Hepatocyte (in vitro differentiated cells): ENCODE data around the gene TEX29. TPM values are rescaled to one million over a fixed set of nuclear protein-coding genes. Genes with fewer than 3 reads are reported as not detected.
A peak's percentile ranks its signal among the peaks of the same experiment; 100 is the strongest.

Source experiments
- DNase-seq: peaks from one replicate; pipeline ENCODE4 v3.0.0-alpha.2; 2016; ENCODE audit warnings: low spot score
- H2AFZ ChIP-seq: fragments of 200-600 bp; sonication (generic); 2 replicates; pipeline ENCODE4 v1.6.0; 2016; ENCODE audit warnings: antibody characterized with exemption, mild to moderate bottlenecking
- H3K27ac ChIP-seq: fragments of 200-600 bp; sonication (generic); 2 replicates; pipeline ENCODE4 v1.5.1; 2016; ENCODE audit warnings: mild to moderate bottlenecking
- H3K27me3 ChIP-seq: fragments of 200-600 bp; sonication (generic); 2 replicates; pipeline ENCODE4 v1.6.1; 2016
- H3K36me3 ChIP-seq: fragments of 200-600 bp; sonication (generic); replicated peaks from 2 replicates; pipeline ENCODE4 v1.5.1; 2016; ENCODE audit warnings: low read depth; ENCODE audit not compliant: insufficient read depth
- H3K4me1 ChIP-seq: fragments of 200-600 bp; sonication (generic); 2 replicates; pipeline ENCODE4 v1.5.1; 2016; ENCODE audit warnings: mild to moderate bottlenecking, moderate library complexity; ENCODE audit not compliant: insufficient read depth
- H3K4me2 ChIP-seq: fragments of 200-600 bp; sonication (generic); 2 replicates; pipeline ENCODE4 v1.6.0; 2016
- H3K4me3 ChIP-seq: fragments of 200-600 bp; sonication (generic); 2 replicates; pipeline ENCODE4 v1.5.1; 2016; ENCODE audit warnings: mild to moderate bottlenecking
- H3K79me2 ChIP-seq: fragments of 200-600 bp; sonication (generic); 2 replicates; pipeline ENCODE4 v1.6.0; 2017; ENCODE audit warnings: mild to moderate bottlenecking
- H3K9me2 ChIP-seq: fragments of 200-600 bp; sonication (generic); replicated peaks from 2 replicates; pipeline ENCODE4 v1.6.0; 2017; ENCODE audit warnings: mild to moderate bottlenecking; ENCODE audit not compliant: insufficient read depth
- H3K9me3 ChIP-seq: fragments of 200-600 bp; sonication (generic); 2 replicates; pipeline ENCODE4 v1.5.1; 2016; ENCODE audit warnings: low read depth, mild to moderate bottlenecking
- H4K20me1 ChIP-seq: fragments of 200-600 bp; sonication (generic); 2 replicates; pipeline ENCODE4 v1.6.0; 2016; ENCODE audit warnings: mild to moderate bottlenecking; ENCODE audit not compliant: insufficient read depth, poor library complexity, severe bottlenecking
- CTCF ChIP-seq: fragments of 200-600 bp; sonication (generic); IDR thresholded peaks from 2 replicates; pipeline ENCODE4 v1.5.1; 2016; ENCODE audit warnings: antibody characterized with exemption, mild to moderate bottlenecking; ENCODE audit not compliant: poor library complexity
- EZH2 ChIP-seq: fragments of 200-600 bp; sonication (generic); IDR thresholded peaks from 2 replicates; pipeline ENCODE4 v1.6.1; 2016; ENCODE audit warnings: antibody characterized with exemption, mild to moderate bottlenecking, borderline replicate concordance
- EZH2phosphoT487 ChIP-seq: fragments of 200-600 bp; sonication (generic); IDR thresholded peaks from one replicate; pipeline ENCODE4 v1.6.1; 2018; ENCODE audit warnings: antibody characterized with exemption, mild to moderate bottlenecking, low read depth, moderate library complexity; ENCODE audit not compliant: unreplicated experiment, severe bottlenecking
- WGBS: methylation state at CpG from one replicate; pipeline ENCODE4 v1.1.6; 2016; ENCODE audit warnings: low lambda C conversion rate; ENCODE audit errors: missing lambda C conversion rate; 5-methylcytosine and 5-hydroxymethylcytosine counted together
- polyA plus RNA-seq: library from polyadenylated mRNA; unstranded; fragments of >200 nt; fragmentation: Nextera tagmentation; extraction: Ambion mirVana; gene quantifications from 2 replicates; pipeline ENCODE4 v1.2.1, GENCODE V29; 2016
- total RNA-seq: library from RNA; depleted of rRNA; stranded (reverse); fragments of >200 nt; gene quantifications from 2 replicates; pipeline ENCODE4 v1.2.3, GENCODE V29; 2014

The TEX29 gene
- total and polyA plus RNA-seq, 2 experiments from 2014 or later = 0.83 to 1.8 TPM

- Histone ChIP-seq H3K36me3 (no peaks in the 10 kb centered on the region), H4K20me1 (no peaks in the 10 kb centered on the region), H3K9me2 (no peaks in the 10 kb centered on the region), H3K4me2 (no peak overlapping the region), H3K27me3 (no peaks in the 10 kb centered on the region), H3K4me3 (no peak overlapping the region), H3K27ac (no peak overlapping the region), H3K4me1 (no peaks in the 10 kb centered on the region), H3K79me2 (no peaks in the 10 kb centered on the region), H2AFZ (no peak overlapping the region), H3K9me3 (no peaks in the 10 kb centered on the region)
- DNase-seq = no peak
- 83% methylated on average over 7 of the region's 7 CpGs for WGBS
- TF ChIP-seq CTCF = no peak
- TF ChIP-seq EZH2 = no peak
- TF ChIP-seq EZH2phosphoT487 = no peak
These were observed 34.3 kb downstream of the TEX29 start for GRCh38 chr13:111354789-111355188.

GRCh38 chr13:111356795-111357194 is 36.4 kb downstream of the TEX29 start:
- H3K4me2 ChIP-seq = no peak overlapping the region
- no peak overlapping the region for H2AFZ ChIP-seq
- H3K9me2 ChIP-seq = no peaks in the 10 kb centered on the region
- no peaks in the 10 kb centered on the region for H3K36me3 ChIP-seq
- no peaks in the 10 kb centered on the region for H4K20me1 ChIP-seq
- WGBS = 93% methylated on average over 4 of the region's 4 CpGs
- H3K27ac ChIP-seq = no peak overlapping the region
- DNase-seq = no peak
- no peaks in the 10 kb centered on the region for H3K4me1 ChIP-seq
- H3K27me3 ChIP-seq = no peaks in the 10 kb centered on the region
- H3K9me3 ChIP-seq = no peaks in the 10 kb centered on the region
- H3K79me2 ChIP-seq = no peaks in the 10 kb centered on the region
- no peak overlapping the region for H3K4me3 ChIP-seq
- TF ChIP-seq EZH2 (no peak), EZH2phosphoT487 (no peak), CTCF (no peak)

DNA sequence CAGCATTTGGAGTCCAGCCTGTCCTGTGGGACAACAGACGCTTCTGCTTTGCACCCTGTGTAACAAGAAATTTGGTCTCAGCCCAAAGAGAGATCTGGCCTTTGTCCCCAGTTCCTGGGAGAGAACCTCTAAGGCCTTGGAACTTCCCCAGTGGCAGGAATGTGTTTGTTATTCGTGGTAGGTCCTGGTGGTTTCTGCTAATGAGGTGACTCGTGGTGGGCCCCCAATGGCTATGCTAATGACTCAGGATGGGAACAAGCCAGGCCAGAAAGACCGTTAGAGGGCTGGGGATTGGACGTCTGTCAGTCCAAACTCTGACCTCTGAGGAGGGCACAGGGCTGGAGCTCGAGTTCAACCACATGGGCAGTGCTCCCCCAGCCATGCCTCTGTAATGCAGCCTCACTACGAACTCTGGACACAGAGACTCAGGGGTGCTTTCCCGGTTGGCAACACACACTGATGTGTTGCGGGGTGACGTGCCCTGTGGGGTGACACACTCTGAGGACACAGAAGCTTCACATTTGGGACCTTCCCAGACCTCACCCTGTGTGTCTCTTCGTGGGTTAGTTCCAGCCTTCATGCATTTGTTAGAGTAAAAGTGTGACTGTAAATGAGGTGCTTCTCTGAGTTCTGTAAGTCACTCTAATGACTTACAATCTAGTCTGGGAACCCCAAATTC is 38.9 kb downstream of the TEX29 start:
- Histone ChIP-seq H2AFZ (no peak overlapping the region), H3K27ac (no peak overlapping the region), H3K27me3 (no peaks in the 10 kb centered on the region), H3K9me3 (no peaks in the 10 kb centered on the region), H4K20me1 (no peaks in the 10 kb centered on the region), H3K79me2 (no peaks in the 10 kb centered on the region), H3K9me2 (no peaks in the 10 kb centered on the region), H3K4me2 (no peak overlapping the region), H3K4me1 (no peaks in the 10 kb centered on the region), H3K4me3 (no peak overlapping the region), H3K36me3 (no peaks in the 10 kb centered on the region)
- no peak for TF ChIP-seq EZH2phosphoT487
- TF ChIP-seq CTCF = peak; percentile 7
- WGBS = 66% methylated on average over 11 of the region's 11 CpGs
- DNase-seq = no peak
